Superior temporal gyrus (tissue), 1 donor: ENCODE measurements around the gene P2RX7.
"Not testable (repeated sequence)": the region's sequence is repeated elsewhere in the genome, so short reads cannot be mapped to it uniquely, and the experiment has no call there.

Experiments
- DNase-seq: peaks from one replicate; pipeline ENCODE4 v3.0.0-alpha.2; 2016; ENCODE audit errors: extremely low spot score

The P2RX7 gene

DNA sequence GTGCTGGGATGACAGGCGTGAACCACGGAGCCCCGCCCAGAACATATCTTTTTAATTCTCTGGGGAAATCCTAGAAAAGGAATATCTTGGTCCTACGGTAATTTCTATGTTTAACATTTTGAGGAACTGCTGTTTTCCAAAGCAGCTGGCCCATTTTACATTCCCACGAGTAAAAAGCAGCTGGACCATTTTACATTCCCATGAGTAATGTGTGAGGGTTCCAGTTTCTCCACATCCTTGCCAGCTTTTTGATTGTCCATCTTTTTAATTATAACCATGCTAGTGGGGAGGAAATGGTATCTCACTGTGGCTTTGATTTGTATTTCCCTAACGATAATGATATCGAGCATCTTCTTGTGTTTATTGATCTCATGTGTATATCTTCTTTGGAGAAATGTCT, 72.8 kb downstream of the P2RX7 start:
- no peak for DNase-seq

DNA sequence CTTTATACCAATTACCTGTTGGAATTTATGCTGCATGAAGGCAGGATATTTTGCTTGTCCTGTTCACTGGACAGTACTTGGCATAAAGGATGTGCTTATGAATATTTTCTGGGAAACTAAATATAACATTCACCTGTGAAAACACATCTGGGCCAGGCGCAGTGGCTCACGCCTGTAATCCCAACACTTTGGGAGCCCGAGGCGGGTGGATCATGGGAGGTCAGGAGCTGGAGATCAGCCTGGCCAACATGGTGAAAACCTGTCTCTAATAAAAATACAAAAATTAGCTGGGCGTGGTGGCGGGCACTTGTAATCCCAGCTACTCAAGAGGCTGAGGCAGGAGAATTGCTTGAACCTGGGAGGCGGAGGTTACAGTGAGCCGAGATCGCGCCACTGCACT, 75.9 kb downstream of the P2RX7 start:
- not testable (repeated sequence) for DNase-seq

DNA sequence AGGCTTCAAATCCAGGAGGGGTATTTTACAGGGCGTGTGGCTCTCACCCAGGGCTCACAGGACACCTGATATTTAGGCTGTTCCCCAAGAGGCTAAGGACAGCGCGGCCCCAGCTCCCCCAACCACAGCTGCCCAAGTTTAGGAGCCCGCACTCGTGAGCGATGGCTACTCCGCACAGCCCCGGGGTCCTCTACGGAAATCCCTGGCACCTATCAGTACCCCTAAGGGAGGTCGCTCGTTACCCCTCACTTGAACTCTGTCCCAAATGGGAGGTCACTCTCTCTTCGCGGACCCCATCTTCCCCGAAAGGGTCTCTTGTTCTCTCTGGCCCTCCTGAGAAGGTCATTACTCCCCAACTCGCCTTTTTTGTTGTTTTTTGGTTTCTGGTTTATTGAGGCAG, 76.5 kb downstream of the P2RX7 start:
- no peak for DNase-seq

DNA sequence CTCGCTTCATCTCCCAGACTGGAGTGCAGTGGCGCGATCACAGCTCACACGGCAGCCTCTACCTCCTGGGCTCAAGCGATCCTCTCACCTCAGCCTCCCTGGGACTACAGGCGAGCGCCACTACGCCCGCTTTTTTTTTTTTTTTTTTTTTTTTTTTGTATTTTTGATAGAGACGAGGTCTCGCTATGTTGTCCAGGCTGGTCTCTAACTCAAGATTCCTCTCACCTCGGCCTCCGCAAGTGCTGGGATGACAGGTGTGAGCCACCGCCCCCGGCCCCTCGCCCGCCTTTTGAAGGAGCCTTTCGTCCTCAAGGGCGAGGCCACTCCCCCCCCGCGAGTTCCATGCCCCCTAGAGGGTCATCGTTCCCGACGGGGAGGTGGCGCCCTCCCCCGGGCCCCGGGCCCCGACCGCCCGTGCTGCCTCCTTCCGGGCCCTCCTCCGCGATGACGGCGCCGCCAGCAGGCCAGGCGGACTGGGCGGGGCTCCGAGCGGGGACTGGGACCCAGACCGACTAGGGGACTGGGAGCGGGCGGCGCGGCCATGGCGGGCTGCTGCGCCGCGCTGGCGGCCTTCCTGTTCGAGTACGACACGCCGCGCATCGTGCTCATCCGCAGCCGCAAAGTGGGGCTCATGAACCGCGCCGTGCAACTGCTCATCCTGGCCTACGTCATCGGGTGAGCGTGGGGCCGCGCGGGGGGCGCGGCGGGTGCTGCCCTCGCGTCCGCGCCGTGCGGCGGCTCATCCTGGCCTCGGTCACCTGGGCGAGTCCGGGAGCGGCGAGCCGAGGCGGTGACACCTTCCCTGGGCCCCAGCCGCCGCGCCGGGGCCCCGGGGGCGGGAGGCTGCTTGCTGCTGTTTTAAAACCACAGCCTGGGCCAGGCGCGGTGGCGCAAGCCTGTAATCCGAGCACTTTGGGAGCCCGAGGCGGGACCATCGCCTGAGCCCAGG, 77.2 kb downstream of the P2RX7 start, which contains the start of gene P2RX4:
Gene P2RX4 (plus strand): TSS at position 506 of the 949 bp plus-strand sequence. CDS start 36 bp downstream, at position 542.
- peak; percentile 80 for DNase-seq

DNA sequence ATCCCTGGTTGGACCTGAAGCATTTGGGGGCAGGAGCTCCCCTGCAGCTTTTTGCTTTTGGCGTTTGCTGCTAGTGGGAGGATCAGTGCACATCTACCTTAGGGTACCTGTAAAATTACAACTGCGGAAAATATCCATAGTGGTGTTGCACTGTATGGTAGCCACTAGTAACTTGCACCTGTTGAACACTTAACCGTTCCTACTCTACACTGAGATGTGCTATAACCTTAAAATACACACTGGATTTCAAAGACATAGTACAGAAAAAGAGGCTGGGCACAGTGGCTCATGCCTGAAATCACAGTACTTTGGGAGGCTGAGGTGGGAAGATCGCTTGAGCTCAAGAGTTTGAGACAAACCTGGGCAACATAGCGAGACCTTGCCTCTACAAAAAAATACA, 80.2 kb downstream of the P2RX7 start:
- no peak for DNase-seq

DNA sequence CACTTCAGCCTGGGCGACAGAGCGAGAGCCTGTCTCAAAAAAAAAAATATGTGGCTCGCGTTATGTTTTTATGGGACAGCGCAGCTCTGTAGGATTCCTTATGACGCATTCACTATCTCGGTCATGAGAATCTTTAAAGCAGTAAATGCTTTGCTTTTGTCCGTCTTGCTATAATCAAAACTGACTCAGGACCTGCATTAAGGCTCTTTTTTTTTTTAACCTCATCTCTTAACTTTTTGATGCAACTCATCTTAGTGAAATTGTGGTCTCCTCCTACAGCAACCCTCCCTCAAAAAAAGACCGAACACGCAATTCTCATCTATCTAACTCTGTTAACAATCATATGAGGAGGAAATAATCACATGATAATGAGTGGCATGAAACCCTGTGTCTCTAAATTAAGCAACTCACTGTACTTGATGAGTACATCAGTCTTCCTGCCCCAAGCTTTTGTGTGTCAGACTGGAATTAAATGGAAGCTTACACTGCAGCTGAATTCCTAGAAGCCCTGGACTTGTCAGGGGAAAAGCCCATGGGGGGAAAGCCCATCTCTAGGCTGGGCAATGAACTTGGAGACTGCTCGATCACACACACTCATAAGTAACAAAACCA, 81.6 kb downstream of the P2RX7 start:
- peak; percentile 17 for DNase-seq

DNA sequence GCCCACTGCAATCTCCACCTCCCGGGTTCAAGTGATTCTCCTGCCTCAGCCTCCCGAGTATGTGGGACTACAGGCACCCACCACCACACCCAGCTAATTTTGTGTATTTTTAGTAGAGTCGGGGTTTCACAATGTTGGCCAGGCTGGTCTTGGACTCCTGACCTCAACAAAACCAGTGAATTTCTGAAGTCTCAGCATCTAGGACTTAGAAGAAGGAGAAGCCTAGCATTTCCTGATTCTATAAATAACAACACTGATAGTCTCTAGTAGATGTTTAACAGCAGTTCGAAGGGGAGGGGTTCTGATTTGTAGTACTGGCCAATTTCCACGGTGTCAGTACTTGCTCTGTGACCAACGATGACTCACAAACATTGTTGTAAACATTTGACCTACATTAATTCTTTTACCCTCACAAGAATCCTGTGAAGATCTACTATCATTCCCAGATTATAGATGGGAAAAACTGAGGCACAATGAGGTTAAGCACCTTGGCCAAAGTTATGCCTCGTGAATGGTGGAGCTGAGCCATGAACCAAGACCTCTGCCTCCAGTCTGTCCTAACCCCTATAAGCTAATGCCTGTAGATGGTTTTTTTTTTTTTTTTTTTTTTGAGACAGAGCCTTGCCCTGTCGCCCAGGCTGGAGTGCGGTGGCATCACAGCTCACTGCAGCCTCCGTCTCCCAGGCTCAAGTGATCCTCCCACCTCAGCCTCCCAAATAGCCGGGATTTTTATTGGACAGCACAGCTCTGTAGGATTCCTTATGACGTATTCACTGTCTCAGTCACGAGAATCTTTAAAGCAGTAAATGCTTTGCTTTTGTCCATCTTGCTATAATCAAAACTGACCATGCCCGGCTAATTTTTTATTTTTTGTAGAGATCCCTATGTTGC, 82.4 kb downstream of the P2RX7 start:
- DNase-seq, result peak; percentile 17

DNA sequence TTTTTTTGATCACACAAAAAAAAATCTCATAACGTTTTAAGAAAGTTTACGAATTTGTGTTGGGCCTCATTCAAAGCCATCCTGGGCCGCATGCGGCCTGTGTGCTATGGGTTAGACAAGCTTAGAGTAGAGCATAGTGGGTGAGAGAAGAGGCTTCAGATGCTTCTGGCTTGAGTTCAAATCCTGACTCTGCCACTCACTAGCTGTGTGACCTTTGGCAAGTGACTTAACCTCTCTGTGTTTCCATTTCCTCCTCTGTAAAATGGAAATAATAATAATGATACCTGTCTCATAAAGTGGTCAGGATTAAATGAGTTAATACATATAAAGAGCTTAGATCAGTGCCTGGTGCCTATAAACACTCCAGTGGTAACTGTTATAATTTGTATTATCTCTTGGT, 83.4 kb downstream of the P2RX7 start:
- DNase-seq, result no peak

DNA sequence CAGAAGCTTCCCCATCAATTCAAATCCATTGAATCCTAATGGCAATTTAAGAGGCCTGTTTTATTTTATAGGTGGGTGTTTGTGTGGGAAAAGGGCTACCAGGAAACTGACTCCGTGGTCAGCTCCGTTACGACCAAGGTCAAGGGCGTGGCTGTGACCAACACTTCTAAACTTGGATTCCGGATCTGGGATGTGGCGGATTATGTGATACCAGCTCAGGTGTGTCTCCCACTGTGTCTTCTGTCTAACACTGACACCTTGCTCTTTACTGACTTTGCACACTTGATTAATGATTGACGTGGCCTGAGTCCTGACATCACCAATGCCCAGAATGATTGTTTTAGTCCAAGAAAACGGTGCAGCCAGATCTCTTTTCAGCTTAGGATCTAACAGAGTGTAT, 84.4 kb downstream of the P2RX7 start:
- DNase-seq, result no peak

DNA sequence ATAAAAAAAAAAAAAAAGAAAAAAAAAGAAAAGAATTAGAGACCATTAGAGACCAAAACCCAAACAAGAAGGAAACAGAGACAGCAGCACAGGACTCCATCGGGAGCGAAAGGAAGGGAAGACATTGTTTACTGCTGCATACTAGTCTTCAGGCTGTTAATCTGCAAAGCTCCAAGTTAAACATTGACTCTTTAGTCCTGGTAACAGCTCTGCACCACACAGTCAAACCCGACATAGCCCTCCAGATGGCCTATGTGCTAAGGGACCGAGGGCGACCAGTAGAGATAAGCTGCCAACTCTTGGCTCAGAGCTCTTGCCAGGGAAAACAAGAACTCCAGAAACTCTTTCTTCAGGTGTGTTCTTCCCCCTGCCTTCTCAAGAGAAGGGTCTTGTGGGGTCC, 85.1 kb downstream of the P2RX7 start:
- DNase-seq, result no peak

DNA sequence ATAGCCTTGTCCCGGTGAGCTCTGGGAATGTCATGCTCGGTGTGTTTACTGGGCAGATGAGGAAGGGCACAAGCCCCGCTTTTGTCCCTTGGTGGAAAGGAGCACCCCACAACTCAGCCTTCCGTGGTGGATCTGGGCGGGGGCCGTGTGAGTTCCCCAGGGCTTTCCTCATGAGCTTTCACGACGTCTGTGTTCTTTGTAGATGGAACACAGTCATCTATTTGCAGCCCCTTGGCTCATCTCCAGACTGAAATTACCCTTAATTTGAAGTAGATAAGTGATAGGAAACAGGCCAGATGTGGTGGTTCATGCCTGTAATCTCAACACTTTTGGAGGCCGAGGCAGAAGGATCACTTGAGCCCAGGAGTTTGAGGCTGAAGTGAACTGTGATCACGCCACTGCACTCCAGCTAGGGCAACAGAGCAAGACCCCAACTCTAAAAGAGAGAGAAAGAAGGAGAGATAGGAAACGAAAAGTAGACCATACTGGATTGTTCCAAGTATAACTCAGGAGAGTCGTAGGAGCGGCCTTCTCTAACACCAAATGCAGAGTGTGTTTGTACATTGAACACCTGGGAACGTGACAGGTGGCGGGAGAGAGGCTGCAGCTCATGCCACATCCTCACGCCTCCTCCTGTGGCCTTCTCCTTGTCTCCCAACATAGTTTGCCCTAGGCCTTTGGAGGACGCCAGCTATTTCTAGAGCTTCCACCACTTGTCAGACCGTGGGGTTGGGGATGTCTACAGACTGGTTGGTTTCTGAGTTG, 86.1 kb downstream of the P2RX7 start:
- no peak for DNase-seq

DNA sequence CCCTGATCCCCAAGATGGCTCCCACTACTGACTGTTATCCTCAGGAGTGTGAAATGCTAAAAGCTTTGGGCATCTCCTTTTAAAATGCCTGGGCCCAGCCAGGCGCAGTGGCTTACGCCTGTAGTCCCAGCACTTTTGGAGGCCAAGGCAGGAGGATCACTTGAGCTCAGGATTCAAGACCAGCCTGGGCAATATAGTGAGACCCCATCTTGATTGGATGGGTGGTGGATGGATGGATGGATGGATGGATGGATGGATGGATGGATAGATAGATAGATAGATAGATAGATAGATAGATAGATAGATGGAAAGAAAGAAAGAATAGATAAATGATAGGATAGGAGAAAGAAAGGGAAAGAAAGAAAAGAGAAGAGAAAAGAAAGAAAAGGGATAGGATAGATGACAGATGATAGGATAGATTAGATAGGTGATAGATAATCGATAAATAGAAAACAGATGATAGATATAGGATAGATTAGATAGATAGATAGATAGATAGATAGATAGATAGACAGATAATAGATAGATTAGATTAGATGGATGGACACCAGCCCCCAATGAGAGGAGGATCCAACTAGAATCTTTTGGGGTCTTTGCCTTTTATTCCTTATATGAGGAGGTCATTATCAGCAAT, 86.8 kb downstream of the P2RX7 start:
- DNase-seq, result no peak

DNA sequence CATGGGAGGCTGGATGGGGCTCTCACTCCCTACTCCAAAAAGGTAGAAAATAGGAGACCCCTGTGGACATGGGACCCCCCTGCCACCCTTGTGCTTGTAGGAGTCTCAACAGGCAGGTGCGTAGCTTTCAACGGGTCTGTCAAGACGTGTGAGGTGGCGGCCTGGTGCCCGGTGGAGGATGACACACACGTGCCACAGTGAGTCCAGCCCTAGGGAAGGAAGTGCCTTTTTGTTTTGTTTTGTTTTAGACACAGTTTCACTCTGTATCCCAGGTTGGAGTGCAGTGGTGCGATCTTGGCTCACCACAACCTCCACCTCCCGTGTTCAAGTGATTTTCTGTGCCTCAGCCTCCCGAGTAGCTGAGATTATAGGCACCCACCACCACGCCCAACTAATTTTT, 90.2 kb downstream of the P2RX7 start:
- DNase-seq, result no peak

DNA sequence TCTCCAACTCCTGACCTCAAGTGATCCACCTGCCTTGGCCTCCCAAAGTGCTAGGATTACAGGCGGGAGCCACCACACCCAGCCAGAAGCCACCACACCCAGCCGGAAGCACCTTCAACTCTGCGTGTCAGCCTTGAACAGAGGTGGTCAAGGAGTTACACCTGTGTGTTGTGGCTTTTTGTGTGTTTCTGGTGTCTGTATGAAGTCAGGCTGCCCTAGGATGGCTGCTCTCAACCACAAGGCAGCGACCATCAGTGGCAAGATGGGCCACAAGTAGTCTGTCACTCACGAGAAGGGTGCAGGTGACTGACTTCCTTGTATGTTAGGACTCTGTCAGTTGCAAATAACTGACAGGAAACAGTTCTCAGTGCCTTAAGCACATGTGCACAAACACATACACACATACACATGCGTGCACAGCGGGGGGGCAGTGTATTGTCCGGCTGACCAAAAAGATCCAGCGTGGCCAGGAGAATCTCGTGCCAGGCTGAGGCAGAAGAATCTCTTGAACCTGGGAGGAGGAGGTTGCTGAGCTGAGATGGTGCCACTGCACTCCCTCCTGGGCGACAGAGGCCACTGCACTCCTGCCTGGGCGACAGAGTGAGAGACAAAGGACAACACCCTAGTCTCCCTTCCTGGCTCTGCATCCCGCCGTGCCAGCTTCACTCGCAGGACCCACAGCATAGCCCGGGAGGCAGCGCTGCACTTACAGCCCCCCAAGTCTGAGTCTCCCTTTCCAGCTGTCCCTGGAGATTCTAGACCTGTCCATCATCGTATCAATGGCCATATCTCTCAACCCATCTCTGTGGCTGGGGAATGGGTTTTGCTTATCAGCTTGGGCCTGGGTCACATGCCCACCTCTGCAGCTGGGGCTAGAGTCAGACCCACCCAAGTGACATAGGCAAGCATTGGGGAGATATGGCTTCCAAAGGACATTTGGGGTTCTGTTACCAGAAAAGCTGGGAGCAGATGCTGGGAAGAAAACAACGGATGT, 90.9 kb downstream of the P2RX7 start:
- no peak for DNase-seq

DNA sequence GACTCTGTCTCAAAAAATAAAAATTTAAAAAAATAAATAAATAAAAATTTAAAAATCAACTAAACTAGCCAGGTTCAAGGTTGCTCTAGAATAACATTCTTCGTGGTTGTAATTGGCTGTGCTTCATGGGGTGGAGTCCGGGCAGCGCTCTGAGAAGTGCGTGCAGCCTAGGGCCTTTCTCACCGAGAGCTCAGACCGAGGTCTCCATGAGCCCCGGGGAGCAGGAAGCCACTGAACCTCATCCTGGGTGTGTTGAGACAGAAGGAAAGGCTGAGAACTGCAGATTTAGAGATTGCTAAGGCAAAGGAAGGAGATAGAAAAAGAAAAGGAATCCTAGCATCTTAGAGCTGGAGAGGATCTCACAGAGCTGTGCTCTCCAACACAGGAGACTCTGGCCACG, 91.9 kb downstream of the P2RX7 start:
- DNase-seq, result no peak

DNA sequence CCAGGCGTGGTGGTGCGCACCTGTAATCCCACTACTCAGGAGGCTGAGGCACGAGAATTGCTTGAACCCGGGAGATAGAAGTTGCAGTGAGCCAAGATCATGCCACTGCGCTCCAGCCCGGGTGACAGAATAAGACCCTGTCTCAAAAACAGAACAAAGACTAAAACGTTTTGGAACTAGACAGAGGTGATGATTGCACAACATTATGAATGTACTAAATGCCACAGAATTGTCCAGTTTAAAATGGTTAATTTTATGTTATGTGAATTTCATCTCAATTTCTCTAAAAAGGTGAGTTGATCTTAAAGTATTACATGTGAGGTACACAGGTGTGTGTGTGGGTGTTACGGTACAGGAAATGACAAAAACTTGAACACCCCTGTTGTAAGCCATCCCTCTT, 93.7 kb downstream of the P2RX7 start:
- DNase-seq, result no peak

DNA sequence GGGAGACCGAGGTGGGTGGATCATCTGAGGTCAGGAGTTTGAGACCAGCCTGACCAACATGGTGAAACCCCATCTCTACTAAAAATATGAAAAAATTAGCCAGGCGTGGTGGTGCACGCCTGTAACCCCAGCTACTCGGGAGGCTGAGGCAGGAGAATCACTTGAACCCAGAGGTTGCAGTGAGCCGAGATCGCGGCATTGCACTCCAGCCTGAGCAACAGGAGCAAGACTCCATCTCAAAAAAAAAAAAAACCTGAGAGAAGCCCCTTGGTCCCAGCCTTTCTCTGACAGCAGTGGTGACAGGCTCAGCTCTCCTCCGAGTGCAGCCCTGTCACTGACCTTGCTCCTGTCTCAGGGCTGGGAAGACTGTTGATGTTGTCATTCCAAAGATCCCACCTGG, 94.2 kb downstream of the P2RX7 start:
- not testable (repeated sequence) for DNase-seq

DNA sequence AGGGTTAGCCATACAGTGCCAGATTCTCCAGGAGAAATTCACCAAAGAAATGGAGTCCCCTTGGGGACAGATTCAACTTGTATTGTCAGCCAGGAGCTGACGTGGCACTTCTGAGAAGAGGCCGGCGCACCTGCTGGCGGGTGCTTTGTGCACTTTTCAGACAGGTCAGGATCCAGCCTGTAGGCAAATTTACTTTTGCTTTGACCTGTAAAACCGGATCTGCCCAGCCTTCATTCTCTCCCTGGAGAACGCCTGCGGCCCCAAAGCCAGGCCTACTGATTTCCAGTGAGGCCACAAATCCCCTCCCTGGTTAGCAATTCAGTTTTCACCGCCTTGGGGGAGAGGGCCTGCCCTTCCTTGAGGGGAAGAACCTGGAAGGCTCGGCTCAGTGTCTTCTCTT, 94.6 kb downstream of the P2RX7 start:
- DNase-seq, result no peak

DNA sequence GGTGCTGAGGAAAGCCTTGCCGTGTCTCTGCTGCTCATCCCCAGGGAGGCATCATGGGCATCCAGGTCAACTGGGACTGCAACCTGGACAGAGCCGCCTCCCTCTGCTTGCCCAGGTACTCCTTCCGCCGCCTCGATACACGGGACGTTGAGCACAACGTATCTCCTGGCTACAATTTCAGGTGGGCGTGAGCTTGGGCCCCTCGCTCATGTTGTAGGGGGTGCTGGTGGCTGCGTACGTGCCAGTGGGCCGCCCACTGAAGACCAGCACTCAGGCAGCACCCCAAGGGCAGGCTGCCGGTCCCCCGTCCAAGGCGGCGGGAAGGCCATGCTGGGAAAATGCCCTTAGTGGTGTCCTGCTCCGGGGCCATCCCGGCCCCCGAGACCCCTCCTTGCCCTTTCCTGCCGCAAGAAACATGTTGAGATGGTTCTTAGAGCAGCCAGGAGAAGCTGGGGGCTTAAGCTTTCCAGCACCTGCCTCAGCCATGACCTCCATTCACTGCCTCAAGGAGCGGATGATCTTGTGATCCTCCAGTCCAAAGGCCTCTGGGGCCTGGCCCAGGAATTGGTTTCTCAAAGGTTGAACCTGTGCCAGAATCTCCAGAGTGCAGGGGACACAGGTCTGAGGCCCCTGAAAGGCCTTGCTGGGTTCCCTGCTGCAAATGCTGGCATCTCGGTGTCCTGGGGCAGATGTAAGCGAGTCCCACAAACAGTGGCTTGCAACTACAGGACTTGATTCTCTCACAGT, 96.4 kb downstream of the P2RX7 start:
- no peak for DNase-seq
